HepG2 (cell line): ENCODE measurements around the gene ARHGAP5. TPM values are rescaled to one million over a fixed set of nuclear protein-coding genes. Genes with fewer than 3 reads are reported as not detected.
A peak's percentile ranks its signal among the peaks of the same experiment; 100 is the strongest.

Experiments
- IRX3 ChIP-seq: sonication (generic); formaldehyde crosslinking; IDR thresholded peaks from 2 replicates; pipeline ENCODE4 v1.8.1; 2023; ENCODE audit warnings: mild to moderate bottlenecking, low read depth, missing genetic modification reagents, borderline replicate concordance
- KDM6A ChIP-seq: IDR thresholded peaks from 2 replicates; pipeline ENCODE4 v1.6.1; 2016; ENCODE audit warnings: low read depth
- NFKB2 ChIP-seq: sonication (generic); formaldehyde crosslinking; IDR thresholded peaks from 2 replicates; pipeline ENCODE4 v1.4.0; 2020; ENCODE audit warnings: missing genetic modification reagents, borderline replicate concordance
- POLR2AphosphoS5 ChIP-seq: IDR thresholded peaks from 2 replicates; pipeline ENCODE4 v1.6.1; 2012; ENCODE audit warnings: low read depth, low read length
- POLR2G ChIP-seq: fragments of 200-400 bp; formaldehyde crosslinking; IDR thresholded peaks from 2 replicates; pipeline ENCODE4 v1.6.1; 2018; ENCODE audit warnings: mild to moderate bottlenecking, low read depth, low read length, moderate library complexity
- ZNF614 ChIP-seq: IDR thresholded peaks from 2 replicates; pipeline ENCODE4 v1.6.1; 2018; ENCODE audit warnings: missing biosample characterization, missing genetic modification reagents, inconsistent platforms, borderline replicate concordance
- ZNF678 ChIP-seq: sonication (generic); formaldehyde crosslinking; IDR thresholded peaks from 2 replicates; pipeline ENCODE4 v1.4.0; 2020; ENCODE audit warnings: mild to moderate bottlenecking, missing genetic modification reagents
- ZSCAN31 ChIP-seq: sonication (generic); formaldehyde crosslinking; IDR thresholded peaks from 2 replicates; pipeline ENCODE4 v1.5.0; 2020; ENCODE audit warnings: low read depth, mild to moderate bottlenecking, missing genetic modification reagents
- polyA plus RNA-seq, 8 experiments: library from polyadenylated mRNA; depleted of rRNA in 3 of 8; stranded (reverse) in 7 of 8; unstranded in 1 of 8; fragments of >200 nt; fragmentation: Illumina TruSeq in 4 of 8; extraction: Trizol in 4 of 8; gene quantifications; 2 replicates each; pipeline versions ENCODE4 v1.2.1 to v1.2.3, GENCODE V29; 2011 to 2016; ENCODE audit warnings: low read depth in 4 of 8, missing spikeins in 1 of 8, mixed read lengths in 1 of 8; ENCODE audit not compliant: insufficient read depth in 1 of 8
- total RNA-seq, 5 experiments: library from RNA; depleted of rRNA; stranded (reverse); fragments of >200 nt; fragmentation: Illumina TruSeq; extraction: Trizol; gene quantifications; 2 replicates each; pipeline ENCODE4 v1.2.3, GENCODE V29; 2016; ENCODE audit warnings: low read depth in 1 of 5
- TF ChIP-seq, protein P1 (sequence below): sonication (generic); formaldehyde crosslinking; IDR thresholded peaks from 2 replicates; pipeline ENCODE4 v1.4.0; 2020; ENCODE audit warnings: missing genetic modification reagents
- TF ChIP-seq, protein P2 (sequence below), 2 experiments: sonication (generic) in 1 of 2; formaldehyde crosslinking in 1 of 2; IDR thresholded peaks; 2 replicates each; pipeline versions ENCODE4 v1.4.0 to v1.6.1; 2016 to 2020; ENCODE audit warnings: borderline replicate concordance in 1 of 2, low read depth in 1 of 2, mild to moderate bottlenecking in 1 of 2, missing genetic modification reagents in 1 of 2
- TF ChIP-seq, protein P3 (sequence below): sonication (generic); formaldehyde crosslinking; IDR thresholded peaks from 2 replicates; pipeline ENCODE4 v1.4.0; 2020; ENCODE audit warnings: missing genetic modification reagents, mild to moderate bottlenecking, borderline replicate concordance
- TF ChIP-seq, protein P4 (sequence below): sonication (generic); formaldehyde crosslinking; IDR thresholded peaks from 2 replicates; pipeline ENCODE4 v1.8.0; 2022; ENCODE audit warnings: low read depth, missing genetic modification reagents

The ARHGAP5 gene
- total and polyA plus RNA-seq, 2 of the 13 experiments (the other 11 are each of a cell fraction or from before 2014, with no cell fraction given): 33.7 to 144 TPM

DNA sequence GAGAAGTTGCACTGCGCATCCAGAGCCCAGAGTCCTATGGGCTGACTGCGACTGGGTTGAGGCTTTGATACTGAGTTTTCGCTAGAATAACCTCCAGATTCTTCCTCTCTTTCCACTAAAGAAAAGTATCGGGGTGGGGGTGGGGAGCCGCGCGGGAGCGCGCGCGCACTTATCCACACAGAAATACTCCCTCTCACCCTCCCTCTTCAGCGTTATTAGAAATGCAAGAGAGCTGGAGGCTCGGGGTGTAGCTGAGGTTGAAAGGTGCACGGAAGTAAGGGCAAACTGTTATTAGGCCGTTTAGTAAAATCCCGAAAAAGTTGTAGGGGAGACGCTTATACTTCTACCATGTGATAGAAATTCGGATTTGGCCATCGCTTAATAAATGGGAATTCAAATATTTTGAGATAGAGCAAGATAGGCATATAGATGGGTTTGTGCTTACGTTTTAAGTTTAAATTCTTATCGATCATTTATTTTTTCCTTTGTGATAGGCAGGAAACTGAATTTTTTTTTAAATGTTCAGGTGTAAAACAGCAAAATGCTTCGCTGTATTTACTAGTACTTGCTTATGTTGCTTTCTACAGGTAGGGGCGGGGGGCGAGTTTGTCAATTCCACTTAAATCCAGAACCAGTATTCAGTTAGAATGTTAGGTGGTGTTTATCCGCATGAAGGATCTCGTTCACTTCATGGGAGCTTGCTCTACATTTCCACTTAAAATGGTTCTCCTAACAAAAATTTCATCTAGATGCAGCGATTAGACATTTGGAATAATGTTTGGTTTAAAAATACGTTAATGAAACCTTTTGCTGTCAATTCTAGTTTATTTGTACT lies 1.1 kb downstream of the ARHGAP5 start (continued):
- TF ChIP-seq, protein P1, sequence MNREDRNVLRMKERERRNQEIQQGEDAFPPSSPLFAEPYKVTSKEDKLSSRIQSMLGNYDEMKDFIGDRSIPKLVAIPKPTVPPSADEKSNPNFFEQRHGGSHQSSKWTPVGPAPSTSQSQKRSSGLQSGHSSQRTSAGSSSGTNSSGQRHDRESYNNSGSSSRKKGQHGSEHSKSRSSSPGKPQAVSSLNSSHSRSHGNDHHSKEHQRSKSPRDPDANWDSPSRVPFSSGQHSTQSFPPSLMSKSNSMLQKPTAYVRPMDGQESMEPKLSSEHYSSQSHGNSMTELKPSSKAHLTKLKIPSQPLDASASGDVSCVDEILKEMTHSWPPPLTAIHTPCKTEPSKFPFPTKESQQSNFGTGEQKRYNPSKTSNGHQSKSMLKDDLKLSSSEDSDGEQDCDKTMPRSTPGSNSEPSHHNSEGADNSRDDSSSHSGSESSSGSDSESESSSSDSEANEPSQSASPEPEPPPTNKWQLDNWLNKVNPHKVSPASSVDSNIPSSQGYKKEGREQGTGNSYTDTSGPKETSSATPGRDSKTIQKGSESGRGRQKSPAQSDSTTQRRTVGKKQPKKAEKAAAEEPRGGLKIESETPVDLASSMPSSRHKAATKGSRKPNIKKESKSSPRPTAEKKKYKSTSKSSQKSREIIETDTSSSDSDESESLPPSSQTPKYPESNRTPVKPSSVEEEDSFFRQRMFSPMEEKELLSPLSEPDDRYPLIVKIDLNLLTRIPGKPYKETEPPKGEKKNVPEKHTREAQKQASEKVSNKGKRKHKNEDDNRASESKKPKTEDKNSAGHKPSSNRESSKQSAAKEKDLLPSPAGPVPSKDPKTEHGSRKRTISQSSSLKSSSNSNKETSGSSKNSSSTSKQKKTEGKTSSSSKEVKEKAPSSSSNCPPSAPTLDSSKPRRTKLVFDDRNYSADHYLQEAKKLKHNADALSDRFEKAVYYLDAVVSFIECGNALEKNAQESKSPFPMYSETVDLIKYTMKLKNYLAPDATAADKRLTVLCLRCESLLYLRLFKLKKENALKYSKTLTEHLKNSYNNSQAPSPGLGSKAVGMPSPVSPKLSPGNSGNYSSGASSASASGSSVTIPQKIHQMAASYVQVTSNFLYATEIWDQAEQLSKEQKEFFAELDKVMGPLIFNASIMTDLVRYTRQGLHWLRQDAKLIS: no peak; the same call in 1 of the 2 replicates
- no peak for TF ChIP-seq IRX3 (CRISPR knock-in tag)
- no peak for TF ChIP-seq ZSCAN31
- TF ChIP-seq KDM6A (CRISPR knock-in tag): no peak
- TF ChIP-seq, protein P2, sequence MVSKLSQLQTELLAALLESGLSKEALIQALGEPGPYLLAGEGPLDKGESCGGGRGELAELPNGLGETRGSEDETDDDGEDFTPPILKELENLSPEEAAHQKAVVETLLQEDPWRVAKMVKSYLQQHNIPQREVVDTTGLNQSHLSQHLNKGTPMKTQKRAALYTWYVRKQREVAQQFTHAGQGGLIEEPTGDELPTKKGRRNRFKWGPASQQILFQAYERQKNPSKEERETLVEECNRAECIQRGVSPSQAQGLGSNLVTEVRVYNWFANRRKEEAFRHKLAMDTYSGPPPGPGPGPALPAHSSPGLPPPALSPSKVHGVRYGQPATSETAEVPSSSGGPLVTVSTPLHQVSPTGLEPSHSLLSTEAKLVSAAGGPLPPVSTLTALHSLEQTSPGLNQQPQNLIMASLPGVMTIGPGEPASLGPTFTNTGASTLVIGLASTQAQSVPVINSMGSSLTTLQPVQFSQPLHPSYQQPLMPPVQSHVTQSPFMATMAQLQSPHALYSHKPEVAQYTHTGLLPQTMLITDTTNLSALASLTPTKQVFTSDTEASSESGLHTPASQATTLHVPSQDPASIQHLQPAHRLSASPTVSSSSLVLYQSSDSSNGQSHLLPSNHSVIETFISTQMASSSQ (IDR thresholded peaks at IDR 0.05; ENCODE audit: low read depth): no peak
- TF ChIP-seq, protein P2 (CRISPR knock-in tag; IDR thresholded peaks at IDR 0.05; ENCODE audit: borderline replicate concordance): no peak
- TF ChIP-seq POLR2G: peak; percentile 70; the same call in 1 of the 2 replicates
- TF ChIP-seq, protein P3, sequence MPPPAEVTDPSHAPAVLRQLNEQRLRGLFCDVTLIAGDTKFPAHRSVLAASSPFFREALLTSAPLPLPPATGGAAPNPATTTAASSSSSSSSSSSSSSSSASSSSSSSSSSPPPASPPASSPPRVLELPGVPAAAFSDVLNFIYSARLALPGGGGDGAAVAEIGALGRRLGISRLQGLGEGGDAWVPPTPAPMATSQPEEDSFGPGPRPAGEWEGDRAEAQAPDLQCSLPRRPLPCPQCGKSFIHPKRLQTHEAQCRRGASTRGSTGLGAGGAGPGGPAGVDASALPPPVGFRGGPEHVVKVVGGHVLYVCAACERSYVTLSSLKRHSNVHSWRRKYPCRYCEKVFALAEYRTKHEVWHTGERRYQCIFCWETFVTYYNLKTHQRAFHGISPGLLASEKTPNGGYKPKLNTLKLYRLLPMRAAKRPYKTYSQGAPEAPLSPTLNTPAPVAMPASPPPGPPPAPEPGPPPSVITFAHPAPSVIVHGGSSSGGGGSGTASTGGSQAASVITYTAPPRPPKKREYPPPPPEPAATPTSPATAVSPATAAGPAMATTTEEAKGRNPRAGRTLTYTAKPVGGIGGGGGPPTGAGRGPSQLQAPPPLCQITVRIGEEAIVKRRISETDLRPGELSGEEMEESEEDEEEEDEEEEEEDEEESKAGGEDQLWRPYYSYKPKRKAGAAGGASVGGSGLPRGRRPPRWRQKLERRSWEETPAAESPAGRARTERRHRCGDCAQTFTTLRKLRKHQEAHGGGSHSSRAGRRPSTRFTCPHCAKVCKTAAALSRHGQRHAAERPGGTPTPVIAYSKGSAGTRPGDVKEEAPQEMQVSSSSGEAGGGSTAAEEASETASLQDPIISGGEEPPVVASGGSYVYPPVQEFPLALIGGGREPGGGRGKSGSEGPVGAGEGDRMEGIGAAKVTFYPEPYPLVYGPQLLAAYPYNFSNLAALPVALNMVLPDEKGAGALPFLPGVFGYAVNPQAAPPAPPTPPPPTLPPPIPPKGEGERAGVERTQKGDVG (CRISPR knock-in tag): no peak
- peak; percentile 78 for TF ChIP-seq ZNF614 (CRISPR knock-in tag)
- TF ChIP-seq ZNF678: no peak
- no peak for TF ChIP-seq NFKB2 (CRISPR knock-in tag)
- TF ChIP-seq, protein P4, sequence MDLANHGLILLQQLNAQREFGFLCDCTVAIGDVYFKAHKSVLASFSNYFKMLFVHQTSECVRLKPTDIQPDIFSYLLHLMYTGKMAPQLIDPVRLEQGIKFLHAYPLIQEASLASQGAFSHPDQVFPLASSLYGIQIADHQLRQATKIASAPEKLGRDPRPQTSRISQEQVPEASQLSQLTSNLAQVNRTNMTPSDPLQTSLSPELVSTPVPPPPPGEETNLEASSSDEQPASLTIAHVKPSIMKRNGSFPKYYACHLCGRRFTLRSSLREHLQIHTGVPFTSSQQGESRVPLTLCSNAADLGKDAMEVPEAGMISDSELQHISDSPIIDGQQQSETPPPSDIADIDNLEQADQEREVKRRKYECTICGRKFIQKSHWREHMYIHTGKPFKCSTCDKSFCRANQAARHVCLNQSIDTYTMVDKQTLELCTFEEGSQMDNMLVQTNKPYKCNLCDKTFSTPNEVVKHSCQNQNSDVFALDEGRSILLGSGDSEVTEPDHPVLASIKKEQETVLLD (CRISPR knock-in tag): no peak
- peak; percentile 60 for TF ChIP-seq POLR2AphosphoS5
